Measurements from ENCODE around the gene PRSS8. TPM values are rescaled to one million over a fixed set of nuclear protein-coding genes. Genes with fewer than 3 reads are reported as not detected.
"Not testable (repeated sequence)": the region's sequence is repeated elsewhere in the genome, so short reads cannot be mapped to it uniquely, and the experiment has no call there.

PRSS8 gene
- 6.5 TPM for polyA plus RNA-seq (2013, experiment 1 of 2)
- polyA plus RNA-seq (2013, experiment 2 of 2), result 5.6 TPM

DNA sequence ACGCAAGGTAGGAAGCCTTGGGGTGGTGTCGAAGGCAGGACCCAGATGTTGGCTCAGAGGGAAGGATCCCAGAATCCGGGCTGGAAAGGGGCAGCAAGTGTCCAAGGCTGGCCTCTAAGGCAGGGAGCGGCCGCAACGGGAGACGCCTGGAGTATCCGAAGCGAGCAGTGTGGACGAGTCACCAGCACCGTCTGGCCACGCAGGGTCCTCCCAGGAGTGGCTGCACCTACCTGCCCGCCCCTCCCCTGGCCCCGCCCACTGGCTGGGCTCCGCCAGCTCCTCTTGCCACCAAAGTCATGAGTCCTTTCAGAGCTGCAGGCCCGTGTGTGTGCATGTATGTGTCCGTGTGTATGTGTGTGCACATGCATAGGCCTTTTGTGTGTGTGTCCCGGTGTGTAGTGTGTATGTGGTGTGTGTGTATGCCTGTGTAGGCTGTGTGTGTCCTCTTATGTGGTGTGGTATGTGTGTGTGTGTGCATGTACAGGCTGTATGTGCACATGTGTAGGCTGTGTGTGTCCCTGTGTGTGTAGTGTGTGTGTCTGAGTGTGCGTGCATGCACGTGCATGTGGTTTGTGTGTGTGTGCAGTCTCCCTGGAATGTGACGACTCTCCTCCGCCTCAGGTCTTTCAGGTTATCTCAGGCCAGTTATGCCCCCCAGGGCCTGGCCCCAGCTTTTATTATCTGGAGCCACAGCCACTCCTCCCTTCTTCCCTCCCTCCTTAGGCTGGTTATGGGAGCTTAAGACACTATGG lies at the start of gene PRSS8:
PRSS8 (minus strand) TSS at position 193 of the 752 bp plus-strand sequence. CDS start 229 bp downstream, outside the sequence.
- H3K36me3 ChIP-seq (ENCODE audit: control insufficient read depth, insufficient read depth, low read length), result peaks cover 10% of the 10 kb centered on the region

DNA sequence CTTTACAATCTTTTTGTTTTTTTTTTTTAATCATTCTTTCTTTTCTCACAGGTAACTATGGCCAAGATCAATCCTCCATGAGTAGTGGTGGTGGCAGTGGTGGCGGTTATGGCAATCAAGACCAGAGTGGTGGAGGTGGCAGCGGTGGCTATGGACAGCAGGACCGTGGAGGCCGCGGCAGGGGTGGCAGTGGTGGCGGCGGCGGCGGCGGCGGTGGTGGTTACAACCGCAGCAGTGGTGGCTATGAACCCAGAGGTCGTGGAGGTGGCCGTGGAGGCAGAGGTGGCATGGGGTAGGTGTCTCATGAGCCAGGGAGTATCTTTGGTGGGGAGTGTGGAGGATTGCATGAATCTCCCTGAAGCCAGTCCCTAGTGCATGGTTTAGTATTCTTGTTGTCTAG lies 49.4 kb upstream of the PRSS8 start:
- H3K27ac ChIP-seq (ENCODE audit: low read depth, low read length, severe bottlenecking), result no peak overlapping the region
- 94 to 95% methylated on average over 12 to 14 of the region's 14 CpGs for WGBS, 2 experiments (ENCODE audit: insufficient coverage in 2 of 2)
- peaks cover 15% of the 10 kb centered on the region for H3K4me1 ChIP-seq (ENCODE audit: control insufficient read depth, insufficient read depth, low read length, poor library complexity, severe bottlenecking)
- H3K4me3 ChIP-seq (ENCODE audit: extremely low read depth, insufficient read depth, low read length, poor library complexity, severe bottlenecking), result no peak overlapping the region
- peaks cover 90% of the 10 kb centered on the region for H3K36me3 ChIP-seq (ENCODE audit: control insufficient read depth, insufficient read depth, low read length)
- no peaks in the 10 kb centered on the region for H3K9me3 ChIP-seq (ENCODE audit: control insufficient read depth, low read length)

More for the DNA sequence above, at the start of gene PRSS8:
- Histone ChIP-seq H3K4me1 (ENCODE audit: control insufficient read depth, insufficient read depth, low read length, poor library complexity, severe bottlenecking) (peaks cover 25% of the 10 kb centered on the region), H3K4me3 (ENCODE audit: extremely low read depth, insufficient read depth, low read length, poor library complexity, severe bottlenecking) (peak within 1 kb of the TSS; percentile 27), H3K27ac (ENCODE audit: low read depth, low read length, severe bottlenecking) (no peak within 1 kb of the TSS), H3K9me3 (ENCODE audit: control insufficient read depth, low read length) (no peaks in the 10 kb centered on the region)
- WGBS, 2 experiments (ENCODE audit: insufficient coverage in 2 of 2), result 35 to 46% methylated on average over 15 to 21 of the region's 22 CpGs

DNA sequence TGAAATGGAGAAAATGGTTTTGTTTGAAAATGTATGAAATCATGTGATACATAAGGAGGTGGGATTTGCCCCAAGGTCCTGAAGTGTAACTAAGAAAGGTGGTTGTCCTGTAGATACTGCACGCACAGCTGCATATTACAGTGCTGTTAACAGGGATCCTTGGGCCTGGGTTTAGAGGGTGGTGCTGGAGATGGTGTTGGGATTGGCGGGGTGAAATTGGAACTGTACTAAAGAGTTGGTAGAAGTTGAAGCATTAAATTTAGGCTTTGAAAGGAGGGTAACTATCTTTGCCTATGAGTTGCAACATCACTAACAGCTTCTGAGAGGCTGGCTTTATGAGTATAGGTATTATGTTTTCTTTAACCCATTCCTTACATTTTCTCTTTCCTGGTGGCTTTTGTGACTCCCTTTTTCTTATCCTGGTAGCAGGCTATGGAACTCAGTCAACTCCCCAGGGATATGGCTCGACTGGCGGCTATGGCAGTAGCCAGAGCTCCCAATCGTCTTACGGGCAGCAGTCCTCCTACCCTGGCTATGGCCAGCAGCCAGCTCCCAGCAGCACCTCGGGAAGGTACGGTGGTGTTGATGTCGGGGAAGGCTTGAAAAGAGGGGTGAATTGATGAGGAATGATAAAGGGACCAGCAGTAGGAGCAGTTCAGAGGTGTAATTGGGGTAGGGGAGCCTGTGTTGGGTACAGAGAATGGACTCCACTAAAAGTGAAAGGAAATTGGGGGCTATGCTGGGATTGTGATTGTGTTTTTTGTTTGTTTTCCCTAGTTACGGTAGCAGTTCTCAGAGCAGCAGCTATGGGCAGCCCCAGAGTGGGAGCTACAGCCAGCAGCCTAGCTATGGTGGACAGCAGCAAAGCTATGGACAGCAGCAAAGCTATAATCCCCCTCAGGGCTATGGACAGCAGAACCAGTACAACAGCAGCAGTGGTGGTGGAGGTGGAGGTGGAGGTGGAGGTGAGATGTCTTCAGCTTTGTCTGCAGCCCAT lies 48.2 kb upstream of the PRSS8 start:
- H3K9me3 ChIP-seq (ENCODE audit: control insufficient read depth, low read length), result no peaks in the 10 kb centered on the region
- WGBS, 2 experiments (ENCODE audit: insufficient coverage in 2 of 2), result 94 to 96% methylated on average over 9 to 10 of the region's 10 CpGs
- H3K36me3 ChIP-seq (ENCODE audit: control insufficient read depth, insufficient read depth, low read length), result peaks cover 78% of the 10 kb centered on the region
- H3K4me3 ChIP-seq (ENCODE audit: extremely low read depth, insufficient read depth, low read length, poor library complexity, severe bottlenecking), result peak overlapping the region; percentile 89
- no peak overlapping the region for H3K27ac ChIP-seq (ENCODE audit: low read depth, low read length, severe bottlenecking)
- peaks cover 15% of the 10 kb centered on the region for H3K4me1 ChIP-seq (ENCODE audit: control insufficient read depth, insufficient read depth, low read length, poor library complexity, severe bottlenecking)

DNA sequence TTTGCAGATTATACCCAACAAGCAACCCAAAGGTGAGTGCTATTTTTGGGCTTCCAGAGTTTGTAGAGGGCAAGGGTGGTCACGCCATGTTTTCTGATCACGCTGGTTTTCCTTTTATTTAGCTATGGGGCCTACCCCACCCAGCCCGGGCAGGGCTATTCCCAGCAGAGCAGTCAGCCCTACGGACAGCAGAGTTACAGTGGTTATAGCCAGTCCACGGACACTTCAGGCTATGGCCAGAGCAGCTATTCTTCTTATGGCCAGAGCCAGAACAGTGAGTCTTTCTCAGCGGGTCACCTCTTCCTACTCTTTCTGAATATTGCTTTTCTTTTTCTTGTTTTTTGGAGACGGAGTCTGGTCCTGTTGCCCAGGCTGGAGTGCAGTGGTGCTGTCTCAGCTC lies 46.9 kb upstream of the PRSS8 start:
- peak overlapping the region; percentile 89 for H3K4me3 ChIP-seq (ENCODE audit: extremely low read depth, insufficient read depth, low read length, poor library complexity, severe bottlenecking)
- WGBS, 2 experiments (ENCODE audit: insufficient coverage in 2 of 2), result 34% methylated on average over 6 to 7 of the region's 7 CpGs

DNA sequence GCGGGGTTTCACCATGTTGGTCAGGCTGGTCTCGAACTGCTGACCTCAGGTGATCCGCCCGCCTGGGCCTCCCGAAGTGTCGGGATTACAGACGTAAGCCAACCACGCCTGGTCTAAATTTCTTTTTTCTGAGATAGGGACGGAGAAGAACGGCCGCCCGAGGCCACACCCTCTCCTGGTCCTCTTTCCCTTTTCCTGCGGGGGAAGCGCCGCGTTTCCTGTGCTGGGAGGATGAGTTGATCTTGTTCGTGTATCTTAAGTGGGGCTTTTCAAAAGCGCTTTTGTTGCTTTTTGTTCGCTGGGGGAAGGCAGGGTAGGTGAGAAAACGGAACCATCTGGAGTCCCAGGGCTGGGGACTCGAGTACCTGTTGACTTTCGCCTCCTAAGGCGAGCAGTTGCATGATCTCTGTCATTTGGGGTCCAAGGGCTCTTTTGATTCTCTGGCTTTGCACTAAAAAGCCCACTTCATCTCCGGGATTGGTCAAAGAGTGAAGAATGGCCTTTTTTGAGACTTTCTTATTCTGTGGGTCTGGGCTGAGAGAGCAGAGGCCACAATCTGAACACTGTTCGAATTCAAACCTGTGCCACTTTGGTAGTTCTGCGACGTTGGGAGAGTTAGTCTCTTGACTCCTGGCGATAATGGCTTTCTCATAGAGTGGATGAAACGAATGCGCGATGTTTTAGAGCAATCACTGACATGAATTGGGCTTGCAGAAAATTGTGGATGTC lies 45.7 kb upstream of the PRSS8 start:
- 3% methylated on average over 22 of the region's 31 CpGs for WGBS, 2 experiments (ENCODE audit: insufficient coverage in 2 of 2)
- Histone ChIP-seq H3K36me3 (ENCODE audit: control insufficient read depth, insufficient read depth, low read length) (peaks cover 53% of the 10 kb centered on the region), H3K4me3 (ENCODE audit: extremely low read depth, insufficient read depth, low read length, poor library complexity, severe bottlenecking) (peak overlapping the region; percentile 89), H3K27ac (ENCODE audit: low read depth, low read length, severe bottlenecking) (peak overlapping the region; percentile 99), H3K4me1 (ENCODE audit: control insufficient read depth, insufficient read depth, low read length, poor library complexity, severe bottlenecking) (peaks cover 15% of the 10 kb centered on the region), H3K9me3 (ENCODE audit: control insufficient read depth, low read length) (no peaks in the 10 kb centered on the region)

More for the DNA sequence above, 46.9 kb upstream of the PRSS8 start:
- no peaks in the 10 kb centered on the region for H3K9me3 ChIP-seq (ENCODE audit: control insufficient read depth, low read length)
- H3K27ac ChIP-seq (ENCODE audit: low read depth, low read length, severe bottlenecking), result no peak overlapping the region
- peaks cover 15% of the 10 kb centered on the region for H3K4me1 ChIP-seq (ENCODE audit: control insufficient read depth, insufficient read depth, low read length, poor library complexity, severe bottlenecking)
- H3K36me3 ChIP-seq (ENCODE audit: control insufficient read depth, insufficient read depth, low read length), result peaks cover 65% of the 10 kb centered on the region

- peaks cover 40% of the 10 kb centered on the region for H3K36me3 ChIP-seq (ENCODE audit: control insufficient read depth, insufficient read depth, low read length)
- WGBS, 2 experiments (ENCODE audit: insufficient coverage in 2 of 2), result 0% methylated on average over 60 to 63 of the region's 69 CpGs
- H3K4me3 ChIP-seq (ENCODE audit: extremely low read depth, insufficient read depth, low read length, poor library complexity, severe bottlenecking), result peak within 1 kb of the TSS; percentile 89
- H3K27ac ChIP-seq (ENCODE audit: low read depth, low read length, severe bottlenecking), result peak within 1 kb of the TSS; percentile 99
- no peaks in the 10 kb centered on the region for H3K9me3 ChIP-seq (ENCODE audit: control insufficient read depth, low read length)
- peaks cover 15% of the 10 kb centered on the region for H3K4me1 ChIP-seq (ENCODE audit: control insufficient read depth, insufficient read depth, low read length, poor library complexity, severe bottlenecking)
Measured at GRCh38 chr16:31179747-31180459, 44.4 kb upstream of the PRSS8 start, which contains the start of gene FUS. FUS (plus strand) TSS chr16:31180139; CDS start chr16:31180215, 76 bp downstream.

DNA sequence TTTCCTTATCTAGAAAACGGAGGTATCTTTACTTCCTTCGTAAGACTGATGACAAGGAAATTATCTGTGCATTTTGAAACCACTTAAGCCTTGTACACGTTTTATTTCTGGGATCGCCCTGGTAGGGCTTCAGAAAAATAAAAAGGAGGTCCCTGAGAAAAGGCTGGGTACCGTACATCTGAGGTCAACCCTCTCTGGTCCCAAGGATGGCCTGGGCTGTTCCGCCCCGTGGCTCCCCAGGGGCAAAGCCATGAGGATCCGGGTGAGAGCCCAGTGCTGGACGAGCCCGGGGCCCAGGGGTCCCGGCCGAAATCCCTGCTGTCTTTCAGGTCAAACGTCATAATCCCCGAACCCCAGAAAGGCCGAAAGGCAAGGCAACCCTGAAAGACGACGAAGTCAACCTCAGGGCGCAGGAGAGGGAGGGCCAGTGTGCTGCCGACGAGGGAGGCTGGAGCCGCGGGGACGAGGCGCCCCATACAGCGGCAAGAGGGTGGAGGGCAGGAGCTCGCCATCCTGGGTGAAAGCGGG lies 43.8 kb upstream of the PRSS8 start:
- peaks cover 33% of the 10 kb centered on the region for H3K36me3 ChIP-seq (ENCODE audit: control insufficient read depth, insufficient read depth, low read length)
- no peaks in the 10 kb centered on the region for H3K9me3 ChIP-seq (ENCODE audit: control insufficient read depth, low read length)
- H3K27ac ChIP-seq (ENCODE audit: low read depth, low read length, severe bottlenecking), result peak overlapping the region; percentile 99
- peaks cover 15% of the 10 kb centered on the region for H3K4me1 ChIP-seq (ENCODE audit: control insufficient read depth, insufficient read depth, low read length, poor library complexity, severe bottlenecking)
- 8 to 9% methylated on average over 27 of the region's 27 CpGs for WGBS, 2 experiments (ENCODE audit: insufficient coverage in 2 of 2)
- peak overlapping the region; percentile 89 for H3K4me3 ChIP-seq (ENCODE audit: extremely low read depth, insufficient read depth, low read length, poor library complexity, severe bottlenecking)

DNA sequence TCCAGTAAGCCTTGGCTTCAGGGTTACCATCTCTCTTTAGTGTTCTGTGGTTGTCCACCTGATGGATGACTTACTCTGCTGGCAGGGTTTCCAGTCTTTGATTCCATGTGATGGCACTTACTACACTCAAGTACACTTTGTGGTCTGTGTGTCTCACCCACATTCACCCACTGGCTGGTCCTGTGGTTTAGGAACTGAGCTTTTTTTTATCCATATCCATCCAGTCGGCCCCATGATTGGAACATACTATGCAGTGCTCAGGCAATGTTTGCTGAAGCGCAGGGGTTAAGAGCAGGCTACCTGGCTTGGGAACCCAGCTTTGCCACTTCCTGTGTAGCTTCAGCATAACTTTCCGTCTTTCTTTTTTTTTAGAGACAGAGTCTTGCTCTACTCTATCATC lies 41.6 kb upstream of the PRSS8 start:
- H3K4me1 ChIP-seq (ENCODE audit: control insufficient read depth, insufficient read depth, low read length, poor library complexity, severe bottlenecking), result no peaks in the 10 kb centered on the region
- no peak overlapping the region for H3K4me3 ChIP-seq (ENCODE audit: extremely low read depth, insufficient read depth, low read length, poor library complexity, severe bottlenecking)
- no peaks in the 10 kb centered on the region for H3K9me3 ChIP-seq (ENCODE audit: control insufficient read depth, low read length)
- peaks cover 12% of the 10 kb centered on the region for H3K36me3 ChIP-seq (ENCODE audit: control insufficient read depth, insufficient read depth, low read length)
- no peak overlapping the region for H3K27ac ChIP-seq (ENCODE audit: low read depth, low read length, severe bottlenecking)
- 83 to 96% methylated on average over 3 of the region's 3 CpGs for WGBS, 2 experiments (ENCODE audit: insufficient coverage in 2 of 2)

DNA sequence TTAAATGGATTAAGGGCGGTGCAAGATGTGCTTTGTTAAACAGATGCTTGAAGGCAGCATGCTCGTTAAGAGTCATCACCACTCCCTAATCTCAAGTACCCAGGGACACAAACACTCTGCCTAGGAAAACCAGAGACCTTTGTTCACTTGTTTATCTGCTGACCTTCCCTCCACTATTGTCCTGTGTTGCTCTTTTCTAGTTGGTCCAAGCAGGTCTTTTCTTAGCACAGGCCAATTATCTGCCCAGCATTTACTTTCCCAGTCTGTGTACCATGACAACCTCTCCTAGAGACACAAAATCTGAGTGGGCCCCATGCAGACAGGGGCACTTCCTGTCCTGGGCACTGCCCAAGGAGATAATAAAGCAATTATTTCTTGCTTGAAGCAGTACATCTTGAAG lies 34.5 kb upstream of the PRSS8 start:
- WGBS, 2 experiments (ENCODE audit: insufficient coverage in 2 of 2), result no CpG with 5 or more reads among the region's 2 CpGs
- not testable (repeated sequence) for H3K4me3 ChIP-seq (ENCODE audit: extremely low read depth, insufficient read depth, low read length, poor library complexity, severe bottlenecking); H3K4me1 ChIP-seq (ENCODE audit: control insufficient read depth, insufficient read depth, low read length, poor library complexity, severe bottlenecking); H3K9me3 ChIP-seq (ENCODE audit: control insufficient read depth, low read length); H3K36me3 ChIP-seq (ENCODE audit: control insufficient read depth, insufficient read depth, low read length)
- H3K27ac ChIP-seq (ENCODE audit: low read depth, low read length, severe bottlenecking), result peak overlapping the region; percentile 24
